GM21360 (cell line): Measurements from ENCODE around the gene HABP4.
"Not testable (repeated sequence)": the region's sequence is repeated elsewhere in the genome, so short reads cannot be mapped to it uniquely, and the experiment has no call there.

Experiments used
- ATAC-seq: cut with Tn5 transposase; IDR thresholded peaks from one replicate; pipeline ENCODE4 v1.9.1; 2021; ENCODE audit warnings: mild to moderate bottlenecking, moderate library complexity; ENCODE audit not compliant: unreplicated experiment

The HABP4 gene

GRCh38 chr9:96496368-96497116 lies 46.6 kb downstream of the HABP4 start:
- no peak for ATAC-seq

GRCh38 chr9:96497117-96497399 lies 47.1 kb downstream of the HABP4 start:
- ATAC-seq = no peak

GRCh38 chr9:96498796-96499195 lies 48.8 kb downstream of the HABP4 start:
- ATAC-seq = no peak

GRCh38 chr9:96499257-96499656 lies 49.3 kb downstream of the HABP4 start:
- no peak for ATAC-seq

- ATAC-seq = no peak
Observed at GRCh38 chr9:96500696-96501632, 51.0 kb downstream of the HABP4 start.

GRCh38 chr9:96501633-96502538 lies 51.9 kb downstream of the HABP4 start:
- no peak for ATAC-seq

GRCh38 chr9:96502539-96503373 lies 52.8 kb downstream of the HABP4 start:
- no peak for ATAC-seq

GRCh38 chr9:96503374-96503748 lies 53.4 kb downstream of the HABP4 start:
- not testable (repeated sequence) for ATAC-seq

GRCh38 chr9:96503918-96504317 lies 53.9 kb downstream of the HABP4 start:
- no peak for ATAC-seq

GRCh38 chr9:96505316-96505991 lies 55.5 kb downstream of the HABP4 start:
- ATAC-seq = no peak

GRCh38 chr9:96508227-96508940 lies 58.4 kb downstream of the HABP4 start:
- no peak for ATAC-seq

GRCh38 chr9:96509026-96509425 lies 59.1 kb downstream of the HABP4 start:
- no peak for ATAC-seq

- no peak for ATAC-seq
Observed at GRCh38 chr9:96509848-96510247, 59.9 kb downstream of the HABP4 start.

GRCh38 chr9:96510258-96510657 lies 60.3 kb downstream of the HABP4 start:
- ATAC-seq = no peak

GRCh38 chr9:96512240-96512639 lies 62.3 kb downstream of the HABP4 start:
- ATAC-seq = no peak

- ATAC-seq = no peak
Observed at GRCh38 chr9:96513622-96514021, 63.7 kb downstream of the HABP4 start.

GRCh38 chr9:96514108-96514799 lies 64.3 kb downstream of the HABP4 start:
- no peak for ATAC-seq

GRCh38 chr9:96514800-96515158 lies 64.8 kb downstream of the HABP4 start:
- ATAC-seq = no peak
